Measurements from ENCODE around the gene ZEB1.

DNA sequence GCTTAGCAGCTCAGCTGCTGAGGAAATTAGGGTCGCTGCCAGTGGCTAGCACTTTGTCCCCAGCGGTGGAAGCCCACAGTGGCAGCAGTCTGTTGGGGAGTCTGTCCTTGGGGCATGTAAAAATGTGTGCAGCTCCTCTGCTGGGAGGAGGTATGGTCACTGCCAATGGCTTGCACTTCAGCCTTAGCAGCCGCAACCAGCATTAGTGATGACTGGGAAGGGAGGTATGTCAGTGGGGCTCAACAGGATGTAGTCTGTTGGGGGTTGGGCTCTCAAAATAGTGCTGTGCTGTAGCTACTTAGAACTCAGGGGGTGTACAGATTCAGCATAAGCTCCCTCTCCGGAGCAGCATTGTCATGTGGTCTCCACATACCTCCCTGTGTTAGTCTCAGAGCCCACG lies 189.9 kb downstream of the ZEB1 start:
- TF ChIP-seq, protein P1, sequence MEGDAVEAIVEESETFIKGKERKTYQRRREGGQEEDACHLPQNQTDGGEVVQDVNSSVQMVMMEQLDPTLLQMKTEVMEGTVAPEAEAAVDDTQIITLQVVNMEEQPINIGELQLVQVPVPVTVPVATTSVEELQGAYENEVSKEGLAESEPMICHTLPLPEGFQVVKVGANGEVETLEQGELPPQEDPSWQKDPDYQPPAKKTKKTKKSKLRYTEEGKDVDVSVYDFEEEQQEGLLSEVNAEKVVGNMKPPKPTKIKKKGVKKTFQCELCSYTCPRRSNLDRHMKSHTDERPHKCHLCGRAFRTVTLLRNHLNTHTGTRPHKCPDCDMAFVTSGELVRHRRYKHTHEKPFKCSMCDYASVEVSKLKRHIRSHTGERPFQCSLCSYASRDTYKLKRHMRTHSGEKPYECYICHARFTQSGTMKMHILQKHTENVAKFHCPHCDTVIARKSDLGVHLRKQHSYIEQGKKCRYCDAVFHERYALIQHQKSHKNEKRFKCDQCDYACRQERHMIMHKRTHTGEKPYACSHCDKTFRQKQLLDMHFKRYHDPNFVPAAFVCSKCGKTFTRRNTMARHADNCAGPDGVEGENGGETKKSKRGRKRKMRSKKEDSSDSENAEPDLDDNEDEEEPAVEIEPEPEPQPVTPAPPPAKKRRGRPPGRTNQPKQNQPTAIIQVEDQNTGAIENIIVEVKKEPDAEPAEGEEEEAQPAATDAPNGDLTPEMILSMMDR (IDR thresholded peaks at IDR 0.05; ENCODE audit: low read depth, low read length, poor library complexity, severe bottlenecking), result no peak
- no peak for TF ChIP-seq EZH2phosphoT487 (IDR thresholded peaks at IDR 0.05; ENCODE audit: borderline replicate concordance, low read length)

Data from DOHH2 (cell line).